COLO668 (cell line): ENCODE measurements around the gene CNTNAP3B.
A peak's percentile ranks its signal among the peaks of the same experiment; 100 is the strongest.
"Not testable (repeated sequence)": the region's sequence is repeated elsewhere in the genome, so short reads cannot be mapped to it uniquely, and the experiment has no call there.

Experiments
- DNase-seq: peaks from one replicate; lab custom pipeline; 2025; ENCODE audit not compliant: unreplicated experiment; lab: John Stamatoyannopoulos, UW

CNTNAP3B gene

GRCh38 chr9:42129073-42129729 is at the start of gene CNTNAP3B:
TSS of gene CNTNAP3B (minus strand) at chr9:42129426. CDS start at chr9:42129094, 332 bp downstream.
- DNase-seq, result peak; percentile 6

- DNase-seq, result not testable (repeated sequence)
These were observed 31.1 kb upstream of the CNTNAP3B start for GRCh38 chr9:42160299-42160698.

- not testable (repeated sequence) for DNase-seq
These were observed 2.0 kb downstream of the CNTNAP3B start for GRCh38 chr9:42127056-42127841.

- DNase-seq, result not testable (repeated sequence)
These were observed 8.2 kb downstream of the CNTNAP3B start for GRCh38 chr9:42121007-42121406.

- not testable (repeated sequence) for DNase-seq
These were observed 33.3 kb downstream of the CNTNAP3B start for GRCh38 chr9:42095929-42096328.

- not testable (repeated sequence) for DNase-seq
These were observed 44.7 kb downstream of the CNTNAP3B start for GRCh38 chr9:42084559-42084952.

GRCh38 chr9:42083877-42084558 is 45.2 kb downstream of the CNTNAP3B start:
- not testable (repeated sequence) for DNase-seq

- DNase-seq, result not testable (repeated sequence)
These were observed 48.9 kb downstream of the CNTNAP3B start for GRCh38 chr9:42080376-42080775.

- DNase-seq, result not testable (repeated sequence)
These were observed 54.4 kb downstream of the CNTNAP3B start for GRCh38 chr9:42074868-42075267.

- DNase-seq, result not testable (repeated sequence)
These were observed 58.2 kb downstream of the CNTNAP3B start for GRCh38 chr9:42071026-42071425.

GRCh38 chr9:42070035-42070799 is 59.0 kb downstream of the CNTNAP3B start:
- not testable (repeated sequence) for DNase-seq

GRCh38 chr9:42053874-42054273 is 75.4 kb downstream of the CNTNAP3B start:
- DNase-seq, result not testable (repeated sequence)

GRCh38 chr9:42050701-42051100 is 78.5 kb downstream of the CNTNAP3B start:
- not testable (repeated sequence) for DNase-seq

- DNase-seq, result not testable (repeated sequence)
These were observed 84.7 kb downstream of the CNTNAP3B start for GRCh38 chr9:42044422-42045010.

- DNase-seq, result not testable (repeated sequence)
These were observed 95.7 kb downstream of the CNTNAP3B start for GRCh38 chr9:42033541-42033940.

- DNase-seq, result not testable (repeated sequence)
These were observed 108.6 kb downstream of the CNTNAP3B start for GRCh38 chr9:42020639-42021038.

GRCh38 chr9:42018220-42018922 is 110.9 kb downstream of the CNTNAP3B start:
- DNase-seq, result not testable (repeated sequence)

GRCh38 chr9:42014317-42014716 is 114.9 kb downstream of the CNTNAP3B start:
- DNase-seq, result not testable (repeated sequence)

- not testable (repeated sequence) for DNase-seq
These were observed 137.6 kb downstream of the CNTNAP3B start for GRCh38 chr9:41991607-41992006.

- DNase-seq, result not testable (repeated sequence)
These were observed 149.0 kb downstream of the CNTNAP3B start for GRCh38 chr9:41980271-41980670.
